Right lung (tissue), 10 donors: Measurements from ENCODE around the gene ETV7. TPM values are rescaled to one million over a fixed set of nuclear protein-coding genes. Genes with fewer than 3 reads are reported as not detected.
"Not testable (repeated sequence)": the region's sequence is repeated elsewhere in the genome, so short reads cannot be mapped to it uniquely, and the experiment has no call there.

Experiments used
- DNase-seq, 2 donors: peaks; one replicate each; pipeline ENCODE4 v3.0.0-alpha.2; 2013
- long read RNA-seq, 8 donors: transcript quantifications; one replicate each; lab custom pipeline, GENCODE V29; 2026
- polyA plus RNA-seq, 5 donors: library from polyadenylated mRNA; unstranded; fragments of 120-200 nt; gene quantifications; one replicate each; pipeline versions ENCODE4 v1.2.1 to v1.2.3, GENCODE V29; 2013; ENCODE audit warnings: inconsistent platforms in 1 of 5, low replicate concordance in 1 of 5; ENCODE audit not compliant: insufficient read length in 5 of 5, insufficient read depth in 1 of 5

The ETV7 gene
- under 1 TPM in 3 of 5 donors, not detected in 2; 0.14 to 0.30 (median 0.14) TPM for polyA plus RNA-seq
- long read RNA-seq, donor 1: 0 reads
- long read RNA-seq, donor 2: 0 reads
- long read RNA-seq, donor 3: 0 reads
- long read RNA-seq, donor 4: 0 reads
- long read RNA-seq, donor 5, partial matches to known transcripts: 0 of 1 reads
- long read RNA-seq, donor 5, other reads (novel, unspliced or antisense): 0 of 1 reads
- long read RNA-seq, donor 6: 0 reads
- long read RNA-seq, donor 7: 0 reads
- long read RNA-seq, donor 8: 0 reads

- DNase-seq: peak; percentile 18 to 25
Observed at GRCh38 chr6:36387440-36388303, at the start of gene ETV7. Gene ETV7 (minus strand): TSS chr6:36387669. CDS start chr6:36387541, 128 bp downstream.

DNA sequence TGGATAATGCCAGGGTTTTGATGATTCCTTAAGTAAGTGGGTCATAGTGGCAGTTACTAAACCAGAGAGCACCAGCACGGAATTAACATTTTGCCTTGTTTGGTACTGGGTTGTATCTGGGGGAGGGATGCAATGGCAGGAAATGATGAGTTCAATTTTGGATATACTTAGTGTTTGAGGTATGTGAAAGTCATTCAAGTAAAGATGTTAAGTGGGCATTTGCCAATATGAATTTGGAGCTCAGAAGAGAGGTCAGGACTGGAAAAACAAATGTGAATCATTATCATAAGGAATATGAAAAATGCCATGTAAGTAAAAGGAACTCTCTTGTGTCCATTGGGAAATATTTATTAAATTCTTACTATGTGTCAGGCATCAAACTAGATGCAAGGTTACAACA is 49.0 kb upstream of the ETV7 start:
- DNase-seq: no peak

GRCh38 chr6:36432151-36432671 is 44.7 kb upstream of the ETV7 start:
- DNase-seq: no peak

DNA sequence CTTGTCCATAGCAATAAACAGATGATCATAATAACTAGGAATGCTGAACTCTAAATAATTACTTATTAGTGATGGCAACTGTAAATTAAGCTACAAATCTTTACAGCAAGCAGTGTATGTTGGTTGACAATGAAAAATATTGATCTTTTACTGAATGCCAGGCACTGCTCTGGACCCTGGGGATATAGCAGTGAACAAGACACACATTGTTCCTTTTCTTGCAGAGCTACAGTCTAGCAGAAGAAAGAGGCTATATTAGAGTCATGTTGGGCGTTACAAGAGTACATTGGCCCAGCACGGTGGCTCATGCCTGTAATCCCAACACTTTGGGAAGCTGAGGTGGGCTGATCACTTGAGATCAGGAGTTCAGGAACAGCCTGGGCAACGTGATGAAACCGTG is 43.7 kb upstream of the ETV7 start:
- DNase-seq: no peak

- DNase-seq: no peak
Observed at GRCh38 chr6:36430351-36430750, 42.9 kb upstream of the ETV7 start.

- no peak for DNase-seq
Observed at GRCh38 chr6:36428911-36429310, 41.4 kb upstream of the ETV7 start.

DNA sequence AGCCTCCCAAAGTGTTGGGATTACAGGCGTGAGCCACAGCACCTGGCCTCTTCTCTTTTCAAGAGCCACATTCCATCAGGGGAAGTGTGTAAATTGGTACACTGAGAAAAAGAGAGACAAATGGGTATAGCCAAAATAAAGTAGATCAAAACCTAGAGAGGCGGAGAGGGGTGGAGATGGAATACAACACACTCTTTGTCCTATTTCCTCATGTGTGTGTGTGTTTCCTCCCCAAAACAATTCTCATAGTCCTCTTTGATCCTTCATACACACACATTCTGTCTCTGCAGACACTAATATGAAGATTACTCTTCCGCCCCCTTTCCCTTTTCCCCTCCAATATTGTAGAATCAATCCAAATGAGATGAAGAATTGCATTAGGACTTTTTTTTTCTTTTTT is 39.2 kb upstream of the ETV7 start:
- no peak for DNase-seq

- peak; percentile 96 to 97 for DNase-seq
Observed at GRCh38 chr6:36423101-36423824, 35.8 kb upstream of the ETV7 start.

- no peak for DNase-seq
Observed at GRCh38 chr6:36422714-36423100, 35.2 kb upstream of the ETV7 start.

DNA sequence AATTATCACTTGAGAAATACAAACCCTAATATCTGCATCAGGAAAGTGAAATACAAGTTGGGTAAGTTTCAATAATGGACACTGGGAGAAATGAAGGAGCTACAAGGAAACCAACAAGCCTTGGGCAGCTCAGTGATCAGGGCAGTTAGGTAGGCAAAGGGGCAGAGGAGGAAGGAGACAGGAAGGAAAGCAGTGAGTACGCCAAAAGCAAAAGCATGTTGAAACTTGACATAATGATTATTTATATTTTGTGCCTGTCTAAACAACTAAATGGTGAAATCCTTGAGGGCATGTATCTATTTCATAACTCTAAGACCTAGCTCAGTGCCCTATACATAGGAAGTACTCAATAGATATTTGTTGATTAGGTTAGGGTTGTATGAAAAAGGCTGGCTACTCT is 31.8 kb upstream of the ETV7 start:
- DNase-seq: no peak

- no peak for DNase-seq
Observed at GRCh38 chr6:36418558-36418957, 31.1 kb upstream of the ETV7 start.

DNA sequence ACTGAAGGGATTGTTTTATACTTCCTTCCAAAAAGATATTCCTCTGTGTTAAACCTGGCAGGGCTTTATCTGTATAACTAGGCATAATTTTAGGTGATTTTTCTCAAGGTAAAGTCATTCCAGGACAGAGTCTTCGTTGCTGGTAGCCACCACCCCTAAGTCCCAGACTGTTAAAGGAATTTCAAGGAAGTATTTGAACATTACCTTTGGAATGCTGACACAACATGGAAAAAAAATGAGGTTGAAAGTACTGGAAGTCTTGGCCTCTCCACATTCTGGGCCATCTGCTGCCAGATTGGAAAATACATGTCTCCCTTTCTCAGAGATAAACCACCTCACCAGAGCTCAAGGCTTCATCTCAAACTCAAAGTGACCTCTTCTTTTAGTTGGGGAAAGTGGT is 27.0 kb upstream of the ETV7 start:
- no peak for DNase-seq

GRCh38 chr6:36413489-36414480 is 26.3 kb upstream of the ETV7 start:
- DNase-seq: no peak

DNA sequence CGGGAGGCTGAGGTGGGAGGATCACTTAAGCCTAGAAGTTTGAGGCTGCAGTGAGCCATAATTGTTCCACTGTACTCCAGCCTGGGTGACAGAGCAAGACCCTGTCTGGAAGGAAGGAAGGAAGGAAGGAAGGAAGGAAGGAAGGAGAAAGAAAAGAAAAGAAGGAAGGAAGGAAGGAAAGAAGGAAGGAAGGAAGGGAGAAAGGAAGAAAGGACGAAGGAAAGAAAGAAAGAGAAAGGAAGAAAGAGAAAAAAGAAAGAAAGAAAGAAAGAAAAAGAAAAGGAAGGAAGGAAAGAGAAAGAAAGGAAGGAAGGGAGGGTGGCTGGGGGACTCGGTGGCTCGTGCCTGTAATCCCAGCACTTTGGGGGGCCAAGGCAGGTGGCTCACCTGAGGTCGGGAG is 22.2 kb upstream of the ETV7 start:
- not testable (repeated sequence) for DNase-seq

GRCh38 chr6:36404164-36404563 is 16.7 kb upstream of the ETV7 start:
- DNase-seq: no peak

DNA sequence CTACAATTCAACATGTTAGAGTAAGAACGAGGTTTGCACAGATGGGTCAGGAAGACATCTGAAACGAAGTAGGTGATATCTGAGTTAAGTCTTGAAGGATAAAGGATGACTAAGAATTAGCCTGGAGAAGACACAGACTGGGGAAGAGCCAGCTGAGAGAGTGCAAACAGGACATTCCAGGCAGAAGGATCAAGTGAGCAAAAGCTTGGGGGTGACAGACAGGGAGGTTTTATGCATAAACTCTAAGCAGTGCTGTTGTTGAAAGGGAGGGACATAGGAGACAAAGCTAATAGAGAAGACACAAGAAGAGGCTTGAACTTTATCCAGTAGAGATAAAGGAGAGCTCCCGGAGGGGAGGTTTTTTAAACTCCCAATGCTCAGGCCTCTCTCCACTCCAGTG is 15.0 kb upstream of the ETV7 start:
- no peak for DNase-seq

DNA sequence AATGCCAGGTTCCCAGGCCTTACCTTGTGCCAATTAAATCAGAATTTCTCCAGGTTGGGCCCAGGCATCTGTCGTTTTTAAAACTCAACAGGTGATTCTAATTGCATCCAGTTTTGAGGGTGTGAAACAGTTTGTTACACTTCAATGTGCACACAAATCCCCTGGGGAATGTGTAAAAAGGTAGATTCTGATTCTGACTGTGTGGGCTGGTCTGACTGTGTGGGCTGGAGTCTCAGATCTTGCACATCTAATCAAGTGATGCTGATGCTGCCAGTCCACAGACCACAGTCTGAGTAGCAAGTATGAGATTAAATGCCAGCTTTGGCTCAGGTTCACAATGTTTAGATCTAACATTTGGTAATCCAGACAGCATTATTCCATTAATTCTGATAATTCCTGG is 12.5 kb upstream of the ETV7 start:
- DNase-seq: no peak

DNA sequence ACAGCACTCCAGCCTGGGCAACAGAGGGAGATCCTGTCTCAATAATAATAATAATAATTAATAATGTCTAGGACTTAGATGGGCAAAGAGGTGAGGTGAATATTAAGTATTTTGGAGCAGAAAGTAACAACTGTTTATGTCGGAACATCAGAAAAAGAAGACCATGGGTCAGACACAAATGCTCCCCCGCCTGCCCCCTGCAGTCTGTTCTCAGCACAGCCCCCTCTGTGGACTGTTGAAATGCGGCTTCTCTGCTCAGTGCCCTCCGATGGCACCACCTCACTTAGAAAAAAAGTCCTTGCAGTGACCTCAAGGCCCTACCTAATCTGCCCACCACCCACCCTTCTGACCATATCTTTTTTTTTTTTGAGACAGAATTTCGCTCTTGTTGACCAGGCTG is 5.2 kb upstream of the ETV7 start:
- no peak for DNase-seq

- no peak for DNase-seq
Observed at GRCh38 chr6:36389353-36389752, 1.9 kb upstream of the ETV7 start.

GRCh38 chr6:36386495-36387439 is 702 bp downstream of the ETV7 start:
- peak; percentile 45 to 47 for DNase-seq
